Measurements from ENCODE around the gene SUDS3.
A peak's percentile ranks its signal among the peaks of the same experiment; 100 is the strongest.

Gene SUDS3

DNA sequence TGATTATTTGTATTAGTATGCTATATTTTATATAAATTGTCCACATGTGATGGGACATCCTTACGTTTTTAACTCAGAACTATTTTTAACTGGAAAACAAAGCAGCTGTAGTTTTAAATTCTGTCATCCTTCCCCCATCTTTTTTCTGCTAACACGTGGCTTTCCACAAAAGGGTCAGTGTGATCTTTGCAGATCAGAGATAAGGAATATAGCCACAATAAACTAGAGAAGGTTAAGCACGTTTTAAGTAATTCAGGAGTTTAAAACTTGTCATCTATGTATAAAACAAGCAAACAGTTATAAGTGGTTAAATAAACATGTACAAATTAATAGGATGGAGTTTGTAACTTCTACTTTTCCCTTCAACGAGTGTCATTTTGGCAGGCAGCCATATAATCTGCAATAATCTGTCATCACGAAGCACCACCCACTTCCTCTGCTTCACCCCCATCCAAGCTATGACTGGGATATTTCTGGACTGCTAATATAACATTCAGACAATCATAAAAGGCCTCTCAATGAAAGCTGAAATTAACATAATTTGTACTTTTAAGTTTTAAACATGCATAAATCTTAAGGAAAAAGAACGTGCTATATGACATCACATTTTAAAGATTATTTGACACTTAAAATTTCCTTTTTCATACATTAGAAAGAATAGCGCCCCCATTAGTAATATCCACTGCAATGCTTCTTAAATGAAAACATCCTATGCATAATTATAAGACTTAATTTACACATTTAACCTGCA is 18.9 kb upstream of the SUDS3 start:
- peak; percentile 1 for DNase-seq

DNA sequence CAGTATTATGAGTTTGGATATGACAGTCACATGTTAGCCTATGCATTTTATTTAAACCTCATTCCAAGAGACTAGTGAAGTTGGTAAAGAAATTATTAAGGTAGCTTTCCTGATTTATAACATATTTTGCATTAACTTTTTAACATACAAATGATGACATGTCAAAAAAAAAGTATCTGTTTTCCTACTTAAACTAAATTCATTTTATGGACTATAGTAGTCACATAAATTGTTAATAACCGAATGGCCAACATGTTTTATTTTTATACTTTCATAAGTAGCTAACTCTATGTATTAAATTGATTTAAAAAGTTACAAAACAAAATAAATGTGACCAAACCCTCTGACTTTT is 18.4 kb upstream of the SUDS3 start:
- DNase-seq: no peak

DNA sequence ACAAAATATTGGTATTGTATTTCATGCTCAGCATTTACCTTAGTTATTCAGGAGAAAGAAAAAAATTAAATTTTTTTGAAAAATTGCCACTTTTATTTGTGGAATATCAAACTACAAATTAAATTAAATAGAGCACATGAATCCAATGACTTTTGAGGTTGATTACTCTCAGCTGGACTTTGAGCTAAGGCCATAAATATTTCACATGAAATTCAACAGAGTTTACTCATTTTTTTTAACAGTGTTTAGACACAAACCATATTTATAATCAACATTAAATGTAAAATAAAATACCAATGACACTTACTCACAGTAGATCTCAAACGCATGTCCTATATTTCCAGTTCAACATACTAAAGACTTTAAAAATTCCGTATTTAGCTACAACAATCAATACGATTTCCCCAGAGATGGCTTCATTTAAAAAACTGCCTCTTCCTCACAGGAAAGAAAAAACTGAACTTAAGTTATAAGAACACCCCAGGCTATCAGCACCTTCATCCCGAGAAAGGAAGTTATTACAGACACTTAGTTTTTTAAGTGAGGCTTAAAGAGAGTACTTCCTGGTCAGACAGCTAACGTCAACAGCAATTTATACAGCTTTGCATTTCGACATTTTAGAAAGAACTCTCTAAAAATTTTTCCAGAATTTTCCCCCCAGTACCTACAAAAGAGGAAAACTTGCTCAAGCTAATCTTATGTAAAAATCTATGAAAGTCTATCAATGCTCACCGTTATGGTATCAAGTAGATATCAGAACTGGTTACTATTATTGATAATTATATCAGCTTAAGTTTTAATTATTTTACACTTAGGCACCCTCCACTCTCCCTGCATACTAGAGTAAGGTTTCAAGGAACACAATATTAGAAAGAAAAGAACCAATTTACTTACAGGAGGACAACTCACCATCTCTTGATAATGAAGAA is 17.5 kb upstream of the SUDS3 start:
- DNase-seq: no peak

DNA sequence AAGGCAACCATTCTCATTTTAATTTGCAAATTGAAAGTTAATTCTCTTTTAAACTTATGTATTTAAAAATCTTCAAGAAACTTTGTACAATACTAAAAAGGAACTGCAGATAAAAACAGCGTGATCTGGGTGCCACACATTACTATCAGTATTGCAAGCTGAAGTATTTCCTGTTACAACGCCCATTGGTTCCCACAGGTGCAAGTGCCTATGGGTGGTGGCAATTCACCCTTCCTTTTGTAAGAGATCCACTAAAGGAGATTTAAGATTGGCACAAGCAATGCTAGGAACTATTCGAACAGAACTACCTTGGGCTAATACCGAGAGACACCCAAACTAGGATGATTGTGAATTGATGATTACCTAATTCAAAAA is 16.8 kb upstream of the SUDS3 start:
- no peak for DNase-seq

DNA sequence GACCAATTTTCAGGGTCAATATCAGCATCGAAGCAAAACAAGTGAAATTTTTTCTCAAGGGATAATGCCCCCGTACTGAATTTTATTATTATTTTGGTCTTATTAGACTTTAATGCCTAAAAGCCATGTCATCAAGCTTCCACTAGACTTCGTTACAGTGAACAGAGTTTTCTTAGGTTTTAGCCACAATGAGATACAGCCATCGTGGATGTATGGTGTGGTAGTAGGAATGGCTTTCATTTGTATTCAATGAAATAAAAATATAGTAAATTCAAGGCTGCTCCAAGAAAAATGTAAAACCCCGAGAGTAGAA is 15.3 kb upstream of the SUDS3 start:
- no peak for DNase-seq

DNA sequence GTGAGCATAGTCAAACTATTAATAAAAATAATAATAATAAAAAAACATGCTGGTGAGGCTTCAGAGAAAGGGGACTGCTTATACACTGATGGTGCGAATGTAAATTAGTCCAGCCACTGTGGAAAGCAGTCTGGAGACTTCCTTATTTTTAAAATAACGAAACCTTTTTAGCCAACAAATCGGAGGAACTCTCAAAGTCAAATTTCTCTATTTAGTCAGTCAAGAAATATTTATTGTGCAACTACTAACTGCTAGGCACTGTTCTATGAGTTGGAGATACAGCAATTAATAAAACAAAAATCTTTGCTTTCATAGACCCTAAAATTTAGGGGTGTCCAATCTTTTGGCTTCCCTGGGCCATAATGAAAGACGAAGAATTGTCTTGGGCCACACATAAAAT is 14.5 kb upstream of the SUDS3 start:
- DNase-seq: no peak

DNA sequence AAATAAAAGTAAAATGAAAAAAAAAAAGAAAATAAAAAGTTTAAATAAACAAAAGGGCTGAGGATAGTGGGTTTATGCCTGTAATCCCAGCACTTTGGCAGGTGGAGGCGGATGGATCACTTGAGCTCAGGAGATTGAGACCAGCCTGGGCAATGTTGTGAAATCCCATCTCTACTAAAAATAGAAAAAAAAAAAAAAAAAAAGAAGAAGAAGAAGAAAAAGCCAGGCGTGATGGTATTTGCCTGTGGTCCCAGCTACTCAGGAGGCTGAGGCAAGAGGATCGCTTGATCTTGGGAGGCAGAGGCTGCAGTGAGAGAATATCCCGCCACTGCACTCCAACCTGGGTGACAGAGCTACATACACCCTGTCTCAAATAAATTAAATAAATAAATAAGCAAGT is 7.5 kb upstream of the SUDS3 start:
- DNase-seq: no peak

DNA sequence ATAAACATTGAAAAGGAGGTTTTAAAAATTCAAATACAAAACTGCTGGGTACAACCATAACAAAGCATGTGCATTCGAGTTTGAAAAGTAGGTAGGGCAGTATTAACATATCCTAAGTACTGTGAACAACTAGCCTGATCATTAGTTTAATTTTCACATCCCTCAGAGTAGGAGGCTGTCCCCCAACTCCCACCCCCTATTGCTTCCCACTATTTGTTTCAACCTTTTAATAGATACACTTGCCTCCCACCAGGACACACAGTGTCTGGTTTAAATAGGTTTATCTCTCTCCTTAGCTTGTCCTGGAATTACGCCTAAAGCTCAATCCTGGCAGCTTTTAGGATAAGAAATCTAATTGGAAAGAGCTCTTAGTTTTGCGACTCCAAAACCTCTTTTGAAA is 5.8 kb upstream of the SUDS3 start:
- no peak for DNase-seq

DNA sequence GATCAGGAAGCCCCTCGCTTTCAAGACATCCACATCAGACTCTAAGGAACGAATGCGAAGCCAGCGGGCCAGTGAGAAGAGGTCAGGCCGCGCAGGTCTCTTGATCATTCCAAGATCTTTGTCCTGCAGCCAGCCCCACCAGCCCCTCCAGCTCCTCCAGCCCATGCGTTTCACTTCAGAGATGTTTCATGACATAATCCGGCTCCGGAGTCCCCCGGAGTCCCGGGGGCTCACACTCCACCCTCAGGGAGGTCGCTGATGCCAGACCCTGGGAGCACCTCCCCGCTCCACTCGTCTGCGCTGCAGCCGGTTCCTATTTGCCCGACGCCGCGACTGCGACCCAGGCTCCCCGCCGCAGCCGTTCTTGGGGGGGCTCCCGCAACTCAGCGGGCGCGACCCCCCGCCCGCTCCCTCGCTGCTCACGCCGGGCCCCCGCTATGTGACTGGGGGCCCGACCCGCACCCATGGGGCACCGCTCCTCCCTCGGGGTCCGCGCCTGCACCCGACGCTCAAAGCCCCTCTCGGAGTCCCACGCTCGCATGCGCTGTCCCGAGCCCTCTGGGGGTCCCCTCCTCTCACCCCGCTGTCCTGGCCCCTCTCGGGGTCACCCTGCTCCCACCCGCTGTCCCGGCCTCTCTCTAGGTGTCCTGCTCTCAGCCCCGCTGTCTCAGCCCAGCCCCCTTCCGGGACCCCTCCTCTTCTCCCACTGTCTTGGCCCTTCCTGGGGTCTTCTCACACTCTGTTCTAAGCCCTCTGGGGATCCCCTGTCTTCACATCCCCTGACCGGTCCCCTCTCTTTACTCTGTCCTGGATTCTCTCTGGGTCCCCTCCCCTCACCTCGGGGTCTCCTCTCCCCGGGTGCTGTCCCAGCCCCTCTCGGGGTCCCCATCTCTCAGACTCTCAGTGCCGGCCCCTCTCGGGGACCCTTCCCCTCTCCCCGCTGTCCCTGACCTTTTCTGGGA is 4.8 kb upstream of the SUDS3 start:
- DNase-seq: no peak

DNA sequence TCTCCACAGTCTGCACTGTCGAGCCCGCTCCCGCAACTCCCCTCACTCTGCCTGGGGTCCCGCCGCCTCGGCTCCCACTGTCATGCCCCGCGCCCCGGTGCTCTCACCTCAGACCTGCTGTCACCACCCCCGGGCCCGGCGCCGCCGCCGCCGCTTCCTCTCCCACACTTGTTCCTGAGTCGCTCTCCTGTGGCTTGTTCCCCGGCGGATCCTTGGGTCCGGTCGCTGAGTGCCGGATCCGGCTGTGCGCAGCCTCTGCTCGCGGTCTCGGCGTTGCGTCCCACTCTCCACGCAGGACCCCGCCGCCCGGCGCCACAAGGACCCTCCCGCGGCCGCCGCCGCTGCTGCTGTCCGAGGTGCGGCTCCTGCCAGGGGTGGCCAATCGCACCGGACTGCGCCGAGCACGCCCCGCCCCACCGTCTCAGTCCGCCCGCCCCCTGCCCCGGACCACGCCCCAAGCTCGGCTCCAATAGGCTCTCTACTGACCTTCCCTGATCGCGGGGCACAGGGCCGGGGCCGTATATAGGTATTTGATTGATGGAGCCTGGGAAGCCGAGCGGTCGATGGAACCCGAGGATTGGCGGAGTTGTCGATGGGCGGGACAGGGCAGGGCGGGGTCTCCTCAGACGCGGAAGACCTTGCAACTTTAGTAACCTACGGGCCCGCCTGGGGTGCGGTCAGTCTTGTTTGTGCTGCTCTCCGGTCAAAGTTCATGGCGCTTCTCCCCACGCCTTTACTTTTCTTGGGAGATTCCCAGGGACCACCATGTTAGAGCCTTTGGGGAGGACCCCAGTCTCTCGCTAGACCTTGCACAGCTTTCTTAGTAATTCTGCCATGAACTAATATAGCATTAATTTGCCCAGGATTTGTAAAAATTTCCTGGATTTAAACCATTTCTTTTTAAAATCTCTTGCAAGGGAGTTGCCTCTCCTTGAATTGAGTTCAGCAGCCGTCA is 3.5 kb upstream of the SUDS3 start, which contains the start of gene TAOK3:
Gene TAOK3 (minus strand): TSS at position 367 of the 955 bp plus-strand sequence. CDS start 117,340 bp downstream, outside the sequence.
- peak; percentile 96 for DNase-seq

DNA sequence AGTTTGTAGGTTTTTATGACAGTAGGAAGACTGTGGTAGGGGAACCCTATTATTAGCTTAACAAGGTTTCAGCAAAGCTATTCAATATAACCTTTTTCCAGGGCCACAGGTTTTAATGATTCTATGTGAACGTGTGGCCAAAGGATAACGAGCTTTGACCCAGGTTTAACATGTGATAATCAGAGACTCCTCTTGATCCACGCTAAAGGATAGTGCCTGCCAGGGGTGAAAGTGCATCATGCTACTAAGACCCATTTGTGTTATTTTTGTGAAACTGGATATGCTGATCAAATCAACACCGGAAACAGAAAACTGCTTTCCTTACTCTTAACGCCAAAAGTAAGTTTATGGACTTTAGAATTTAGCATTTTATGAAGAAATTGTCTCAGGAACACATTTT is 2.7 kb upstream of the SUDS3 start:
- DNase-seq: no peak

DNA sequence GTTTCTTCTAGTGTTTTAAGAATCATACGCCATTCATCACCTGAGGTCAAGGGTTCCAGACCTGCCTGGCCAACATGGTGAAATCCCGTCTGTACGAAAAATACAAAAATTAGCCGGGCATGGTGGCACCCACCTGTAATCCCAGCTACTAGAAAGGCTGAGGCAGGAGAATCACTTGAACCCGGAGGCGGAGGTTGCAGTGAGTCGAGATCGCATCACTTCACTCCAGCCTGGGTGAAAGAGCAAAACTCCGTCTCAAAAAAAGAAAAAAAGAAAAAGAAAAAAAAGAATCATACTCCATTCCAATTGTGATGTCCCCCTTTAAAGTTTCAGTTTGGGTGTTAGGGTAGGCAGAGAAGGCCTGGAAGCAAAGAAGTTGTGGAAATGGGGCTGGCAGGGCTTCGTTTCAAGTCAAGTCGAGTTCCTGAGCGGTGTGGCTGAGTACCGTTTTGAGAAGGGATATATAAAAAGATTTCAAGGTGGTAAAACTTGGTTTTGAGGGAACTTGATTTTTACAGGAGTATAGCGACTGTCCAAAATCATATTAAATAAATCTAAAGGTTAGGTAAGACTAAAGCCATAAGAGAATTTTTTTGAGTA is 2.1 kb upstream of the SUDS3 start:
- no peak for DNase-seq

DNA sequence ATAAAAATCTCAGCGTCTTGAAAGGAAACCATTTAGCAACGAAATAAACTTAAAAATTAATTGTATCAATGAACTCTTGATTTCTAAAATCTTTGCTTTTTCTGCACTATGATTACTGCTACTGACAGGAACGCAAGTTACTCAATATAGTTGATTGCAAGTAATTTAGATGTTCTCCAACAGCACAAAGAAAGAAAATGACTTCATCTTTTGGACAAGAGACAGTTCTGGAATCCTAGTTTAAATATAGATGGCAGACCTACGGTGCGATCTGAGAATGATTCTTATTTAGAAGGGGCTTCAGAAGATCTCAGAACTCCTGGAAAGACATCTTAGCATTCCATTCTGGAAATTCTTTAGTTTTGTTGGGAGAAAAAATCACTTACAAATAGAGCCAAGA is 1.4 kb upstream of the SUDS3 start:
- DNase-seq: no peak

DNA sequence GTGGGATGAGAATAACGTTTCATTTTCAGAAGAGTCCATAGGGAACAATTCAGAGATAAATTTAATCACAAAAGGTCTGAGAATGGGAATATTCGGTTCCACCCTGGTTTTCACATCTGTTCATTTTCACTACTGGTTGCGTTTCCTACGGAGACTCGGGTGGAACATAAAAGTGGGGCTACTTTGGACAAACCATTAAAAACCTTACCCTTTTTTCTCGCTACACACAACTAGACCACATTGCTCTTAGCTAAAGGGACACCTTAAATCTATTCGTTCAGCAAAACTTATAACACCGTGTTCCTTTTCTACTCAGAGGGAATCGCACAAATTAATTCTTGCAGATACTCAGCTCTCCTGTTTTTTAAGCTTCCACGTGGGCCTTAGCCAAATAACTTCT is 1.0 kb upstream of the SUDS3 start:
- no peak for DNase-seq

DNA sequence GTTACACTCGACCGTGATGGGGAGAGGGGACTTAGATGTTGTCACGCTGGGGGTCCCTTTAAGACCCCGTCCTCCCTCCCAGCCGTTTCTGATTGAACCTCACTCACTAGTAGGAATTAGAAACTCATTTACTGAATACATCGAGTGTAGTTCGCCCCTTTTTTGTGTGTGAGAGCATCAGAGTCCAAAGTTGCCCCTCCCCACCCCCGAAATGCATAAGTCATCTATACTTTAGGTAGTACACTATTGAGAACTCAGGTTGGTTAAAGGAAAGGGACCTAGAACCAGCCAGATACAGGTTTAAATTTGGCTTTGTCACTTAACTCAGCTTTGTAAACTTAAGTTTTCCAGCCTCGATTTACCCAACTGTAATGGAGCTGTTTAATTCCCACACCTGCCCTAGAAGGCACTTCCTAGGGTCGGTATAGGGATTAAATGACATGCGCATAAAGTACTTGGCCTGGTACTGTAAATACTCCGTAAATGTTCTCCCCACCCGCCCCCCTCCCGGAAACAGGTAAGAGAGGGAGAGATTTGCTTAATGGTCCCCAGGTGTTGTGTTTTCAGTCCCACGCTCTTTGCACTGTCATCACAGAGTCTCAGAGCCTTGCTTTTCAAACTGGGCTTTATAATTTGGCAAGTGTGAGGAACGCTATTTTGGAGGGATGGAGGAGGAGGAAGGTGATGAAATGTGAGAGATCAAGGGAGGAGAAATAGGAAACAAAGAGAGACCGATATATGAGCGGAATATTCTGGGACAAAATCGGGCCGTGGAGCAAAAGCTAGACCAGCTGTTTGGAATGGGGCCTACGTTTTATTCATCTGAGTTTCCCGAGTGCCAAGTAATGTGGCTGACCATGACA is 897 bp downstream of the SUDS3 start:
- DNase-seq: no peak

DNA sequence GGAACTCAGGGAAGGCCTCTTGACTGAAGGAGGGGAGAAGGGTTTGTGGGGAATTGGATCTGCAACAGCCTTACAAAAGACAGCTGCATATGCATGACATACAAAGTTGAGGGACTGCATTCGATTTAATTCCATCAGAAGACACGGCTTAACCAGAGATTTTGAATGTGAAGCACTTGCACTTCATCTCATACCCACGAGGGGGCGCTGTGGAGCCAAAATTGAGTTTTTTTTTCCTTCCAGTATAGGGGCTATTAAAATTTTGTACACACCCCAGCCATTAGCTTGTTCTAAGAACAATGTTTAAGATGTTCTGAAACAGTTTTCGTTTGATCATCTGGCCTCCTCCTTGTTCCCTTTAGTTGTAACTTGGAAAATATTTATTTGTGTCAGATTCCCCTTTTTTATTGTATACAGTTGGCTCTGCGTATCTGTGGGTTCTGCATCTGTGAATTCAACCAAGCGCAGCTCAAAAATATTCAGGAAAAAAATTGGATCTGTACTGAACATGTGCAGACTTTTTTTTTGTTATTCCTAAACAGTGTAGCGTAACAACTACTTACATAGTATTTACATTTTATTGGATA is 1.6 kb downstream of the SUDS3 start:
- peak; percentile 32 for DNase-seq

DNA sequence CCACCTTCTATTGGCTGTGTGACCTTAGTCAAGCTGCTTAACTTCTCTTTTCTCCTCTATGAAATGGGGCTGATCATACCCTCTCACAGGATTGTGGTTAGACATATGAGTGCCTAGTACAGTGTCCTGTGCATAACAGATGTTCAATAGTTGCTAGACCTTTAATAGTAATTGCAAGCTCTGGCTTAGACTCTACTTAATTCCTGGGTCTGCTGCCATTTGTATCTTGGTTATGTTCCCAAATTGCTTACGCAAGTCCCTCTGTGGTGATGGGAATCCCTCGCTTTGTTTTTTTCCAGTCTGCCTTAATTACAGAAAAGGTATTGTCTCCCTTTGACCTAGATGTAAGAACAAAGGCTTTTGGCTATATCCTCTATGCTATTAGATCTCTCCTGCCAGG is 15.1 kb downstream of the SUDS3 start:
- no peak for DNase-seq

DNA sequence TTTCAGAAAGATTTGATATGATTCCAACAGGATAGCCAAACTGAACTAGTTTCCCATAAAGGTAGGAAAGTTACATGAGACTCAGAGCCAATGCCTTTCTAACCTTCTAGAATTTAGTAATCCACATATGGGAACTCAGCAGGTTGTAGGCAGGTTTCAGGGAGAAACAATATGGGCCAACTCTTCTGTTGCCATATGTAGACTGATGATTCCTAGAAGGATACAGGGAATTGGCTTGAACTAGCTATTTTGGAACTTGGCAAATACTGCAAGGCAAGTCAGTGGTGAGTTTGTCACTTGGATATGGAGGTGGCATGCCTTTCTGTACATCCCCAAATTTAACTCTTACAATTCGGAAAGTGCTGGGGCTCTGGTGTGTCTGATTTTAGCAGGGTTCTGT is 15.5 kb downstream of the SUDS3 start:
- no peak for DNase-seq

DNA sequence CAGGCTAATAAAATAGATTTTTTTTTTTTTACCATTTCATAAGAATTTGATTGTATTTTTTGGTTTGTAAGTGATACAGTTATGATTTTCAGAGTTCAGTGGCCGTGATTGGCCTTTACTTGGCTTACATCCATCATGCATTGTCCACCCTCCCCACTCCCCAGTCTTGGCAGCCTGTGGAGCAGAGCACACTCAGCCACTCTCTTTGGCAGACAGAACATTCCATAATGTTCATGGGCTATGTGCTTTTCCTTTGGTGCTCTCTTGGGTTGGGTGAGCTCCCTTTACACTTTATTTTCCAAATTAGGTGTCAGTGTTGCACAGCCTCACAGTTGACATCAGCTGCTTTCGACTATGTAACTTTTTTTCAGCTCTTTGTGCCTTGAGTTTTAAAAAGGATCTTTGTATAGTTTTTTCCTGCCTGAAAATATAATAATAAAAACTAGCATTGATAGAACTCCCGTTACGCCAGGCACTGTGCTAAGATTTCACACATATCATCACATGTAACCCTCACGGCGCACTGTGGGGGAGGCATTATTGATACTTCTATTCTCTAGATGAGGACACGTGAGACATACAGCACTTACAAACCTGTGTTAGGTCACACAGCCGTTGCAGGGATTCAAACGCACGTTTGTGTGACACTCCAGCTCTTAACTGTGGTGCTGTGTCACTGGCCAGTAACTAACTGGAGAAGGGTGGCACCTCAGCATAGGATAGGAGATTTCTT is 21.5 kb downstream of the SUDS3 start:
- DNase-seq: no peak

DNA sequence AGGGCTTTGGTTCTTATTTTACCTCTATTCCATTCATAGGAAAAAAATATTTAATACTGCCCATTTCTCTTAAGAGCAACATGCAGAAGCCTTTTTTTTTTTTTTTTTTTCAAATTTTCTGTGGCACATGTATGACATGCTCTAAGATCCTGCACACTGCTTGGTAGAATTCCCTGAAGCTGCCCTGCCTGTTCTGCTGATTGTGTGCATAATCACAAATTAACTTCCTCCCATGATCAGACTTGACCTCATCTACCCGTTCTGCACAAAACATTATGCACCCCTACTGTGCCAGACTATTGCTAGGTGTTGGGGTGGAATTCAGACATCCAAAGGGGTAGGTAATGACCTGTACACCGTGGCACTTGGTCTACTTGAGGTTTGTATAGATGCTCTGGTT is 22.2 kb downstream of the SUDS3 start:
- DNase-seq: no peak

Data from NCI-H1092 treated with DMSO at 0.1 percent for 48 hours (cell line).